GM10266 (cell line): Measurements from ENCODE around the gene OR52E4.

Experiments
- DNase-seq: peaks from one replicate; pipeline ENCODE4 v3.0.0; 2012; ENCODE audit errors: extremely low spot score
- CTCF ChIP-seq: IDR thresholded peaks from 2 replicates; pipeline ENCODE4 v1.5.1; 2012; ENCODE audit warnings: mild to moderate bottlenecking, low read depth; ENCODE audit not compliant: control insufficient read depth, insufficient read depth; ENCODE audit errors: missing control alignments

OR52E4 gene

GRCh38 chr11:5851002-5851401, 29.4 kb upstream of the OR52E4 start:
- no peak for TF ChIP-seq CTCF
- DNase-seq: no peak

GRCh38 chr11:5857590-5857989, 22.8 kb upstream of the OR52E4 start, which contains the start of gene OR52E8:
Gene OR52E8, minus strand, starts transcription at chr11:5857690. Its CDS starts 0 bp downstream, at chr11:5857690.
- DNase-seq: no peak
- no peak for TF ChIP-seq CTCF

GRCh38 chr11:5865826-5866225, 14.6 kb upstream of the OR52E4 start:
- DNase-seq: no peak
- no peak for TF ChIP-seq CTCF

GRCh38 chr11:5878564-5878963, 1.9 kb upstream of the OR52E4 start:
- TF ChIP-seq CTCF: no peak
- DNase-seq: no peak

- no peak for DNase-seq
- no peak for TF ChIP-seq CTCF
Observed at GRCh38 chr11:5881756-5882155, 1.3 kb downstream of the OR52E4 start.

GRCh38 chr11:5887172-5887571, 6.7 kb downstream of the OR52E4 start:
- no peak for TF ChIP-seq CTCF
- no peak for DNase-seq

- DNase-seq: no peak
- no peak for TF ChIP-seq CTCF
Observed at GRCh38 chr11:5887661-5888060, 7.2 kb downstream of the OR52E4 start.
